ENCODE data around the gene ADK.
A peak's percentile ranks its signal among the peaks of the same experiment; 100 is the strongest.

ADK gene

GRCh38 chr10:74391786-74392185 is 240.8 kb downstream of the ADK start:
- Mint-ChIP-seq H3K36me3 (ENCODE audit: low read depth) (peaks cover 8% of the 10 kb centered on the region), H3K27ac (no peak overlapping the region), H3K27me3 (ENCODE audit: low read depth, poor library complexity) (no peaks in the 10 kb centered on the region), H3K4me1 (no peaks in the 10 kb centered on the region), H3K9me3 (no peaks in the 10 kb centered on the region), H3K4me3 (no peak overlapping the region)
- no peak for DNase-seq
- TF ChIP-seq CTCF (IDR thresholded peaks at IDR 0.05), result no peak

GRCh38 chr10:74394416-74394969 is 243.5 kb downstream of the ADK start:
- TF ChIP-seq CTCF (IDR thresholded peaks at IDR 0.05), result no peak
- DNase-seq, result no peak
- Mint-ChIP-seq H3K4me1 (no peaks in the 10 kb centered on the region), H3K36me3 (ENCODE audit: low read depth) (peaks cover 8% of the 10 kb centered on the region), H3K4me3 (no peak overlapping the region), H3K9me3 (no peaks in the 10 kb centered on the region), H3K27me3 (ENCODE audit: low read depth, poor library complexity) (no peaks in the 10 kb centered on the region), H3K27ac (no peak overlapping the region)

GRCh38 chr10:74400186-74400585 is 249.2 kb downstream of the ADK start:
- H3K4me3 Mint-ChIP-seq, result no peak overlapping the region
- H3K4me1 Mint-ChIP-seq, result no peaks in the 10 kb centered on the region
- no peak for DNase-seq
- peaks cover 33% of the 10 kb centered on the region for H3K9me3 Mint-ChIP-seq
- peaks cover 45% of the 10 kb centered on the region for H3K36me3 Mint-ChIP-seq (ENCODE audit: low read depth)
- TF ChIP-seq CTCF (IDR thresholded peaks at IDR 0.05), result no peak
- no peak overlapping the region for H3K27ac Mint-ChIP-seq
- no peaks in the 10 kb centered on the region for H3K27me3 Mint-ChIP-seq (ENCODE audit: low read depth, poor library complexity)

GRCh38 chr10:74406006-74406405 is 255.0 kb downstream of the ADK start:
- no peak overlapping the region for H3K27ac Mint-ChIP-seq
- no peak for DNase-seq
- H3K9me3 Mint-ChIP-seq, result peaks cover 37% of the 10 kb centered on the region
- no peak for TF ChIP-seq CTCF (IDR thresholded peaks at IDR 0.05)
- no peaks in the 10 kb centered on the region for H3K4me1 Mint-ChIP-seq
- H3K4me3 Mint-ChIP-seq, result no peak overlapping the region
- no peaks in the 10 kb centered on the region for H3K27me3 Mint-ChIP-seq (ENCODE audit: low read depth, poor library complexity)
- peaks cover 66% of the 10 kb centered on the region for H3K36me3 Mint-ChIP-seq (ENCODE audit: low read depth)

- no peak for DNase-seq
- Mint-ChIP-seq H3K4me3 (no peak overlapping the region), H3K27me3 (ENCODE audit: low read depth, poor library complexity) (no peaks in the 10 kb centered on the region), H3K9me3 (peaks cover 23% of the 10 kb centered on the region), H3K4me1 (peaks cover 31% of the 10 kb centered on the region), H3K36me3 (ENCODE audit: low read depth) (peaks cover 26% of the 10 kb centered on the region), H3K27ac (no peak overlapping the region)
- TF ChIP-seq CTCF (IDR thresholded peaks at IDR 0.05), result no peak
These were observed 264.3 kb downstream of the ADK start for GRCh38 chr10:74415146-74415839.

- H3K27ac Mint-ChIP-seq, result peak overlapping the region; percentile 62
- peaks cover 41% of the 10 kb centered on the region for H3K4me1 Mint-ChIP-seq
- no peaks in the 10 kb centered on the region for H3K27me3 Mint-ChIP-seq (ENCODE audit: low read depth, poor library complexity)
- peaks cover 19% of the 10 kb centered on the region for H3K36me3 Mint-ChIP-seq (ENCODE audit: low read depth)
- DNase-seq, result no peak
- peaks cover 13% of the 10 kb centered on the region for H3K9me3 Mint-ChIP-seq
- H3K4me3 Mint-ChIP-seq, result no peak overlapping the region
- TF ChIP-seq CTCF (IDR thresholded peaks at IDR 0.05), result no peak
These were observed 266.4 kb downstream of the ADK start for GRCh38 chr10:74417397-74417796.

Measured in nephron progenitor cell (in vitro differentiated cells).